Endothelial cell (in vitro differentiated cells): ENCODE data around the gene RALGPS1. TPM values are rescaled to one million over a fixed set of nuclear protein-coding genes. Genes with fewer than 3 reads are reported as not detected.

Experiments
- DNase-seq: peaks from one replicate; pipeline ENCODE4 v3.0.0; 2021; ENCODE audit warnings: low spot score
- H3K27ac Mint-ChIP-seq: one replicate; pipeline ENCODE4 v1.8.0; 2021; ENCODE audit warnings: mixed read lengths, inconsistent platforms; ENCODE audit not compliant: unreplicated experiment
- H3K27me3 Mint-ChIP-seq: one replicate; pipeline ENCODE4 v1.8.0; 2021; ENCODE audit warnings: mild to moderate bottlenecking, moderate library complexity, mixed read lengths, inconsistent platforms; ENCODE audit not compliant: unreplicated experiment
- H3K36me3 Mint-ChIP-seq: one replicate; pipeline ENCODE4 v1.8.0; 2021; ENCODE audit warnings: mild to moderate bottlenecking, low read depth, mixed read lengths, inconsistent platforms; ENCODE audit not compliant: unreplicated experiment
- H3K4me1 Mint-ChIP-seq: one replicate; pipeline ENCODE4 v1.8.0; 2021; ENCODE audit warnings: mild to moderate bottlenecking, mixed read lengths, inconsistent platforms; ENCODE audit not compliant: unreplicated experiment
- H3K4me3 Mint-ChIP-seq: one replicate; pipeline ENCODE4 v1.8.0; 2021; ENCODE audit warnings: mild to moderate bottlenecking, mixed read lengths, inconsistent platforms; ENCODE audit not compliant: unreplicated experiment
- H3K9me3 Mint-ChIP-seq: one replicate; pipeline ENCODE4 v1.8.0; 2021; ENCODE audit warnings: mixed read lengths, inconsistent platforms; ENCODE audit not compliant: unreplicated experiment
- CTCF ChIP-seq: fragments of 200-600 bp; sonication (generic); IDR thresholded peaks from one replicate; pipeline ENCODE4 v1.5.0; 2021; ENCODE audit warnings: antibody characterized with exemption; ENCODE audit not compliant: unreplicated experiment
- total RNA-seq: library from RNA; stranded (reverse); fragmentation: NEBNext Ultra II Directional; extraction: Animal tissue kit (Norgen Biotek cat#: 25700); gene quantifications from one replicate; pipeline ENCODE4 v1.2.1, GENCODE V29; 2021; ENCODE audit not compliant: unreplicated experiment

Gene RALGPS1
- total RNA-seq, 1 donor from 2014 or later = 6.4 TPM

GRCh38 chr9:127249877-127250276 is 335.3 kb downstream of the RALGPS1 start:
- Mint-ChIP-seq H3K4me3 (no peak overlapping the region), H3K27me3 (peaks cover under 1% of the 10 kb centered on the region), H3K27ac (no peak overlapping the region), H3K36me3 (no peaks in the 10 kb centered on the region), H3K4me1 (peaks cover 7% of the 10 kb centered on the region), H3K9me3 (no peaks in the 10 kb centered on the region)
- TF ChIP-seq CTCF = no peak
- no peak for DNase-seq

- Mint-ChIP-seq H3K4me3 (no peak overlapping the region), H3K36me3 (no peaks in the 10 kb centered on the region), H3K27me3 (no peaks in the 10 kb centered on the region), H3K27ac (no peak overlapping the region), H3K9me3 (no peaks in the 10 kb centered on the region), H3K4me1 (peaks cover 7% of the 10 kb centered on the region)
- no peak for DNase-seq
- TF ChIP-seq CTCF = no peak
These were observed 336.4 kb downstream of the RALGPS1 start for GRCh38 chr9:127250896-127251391.

DNA sequence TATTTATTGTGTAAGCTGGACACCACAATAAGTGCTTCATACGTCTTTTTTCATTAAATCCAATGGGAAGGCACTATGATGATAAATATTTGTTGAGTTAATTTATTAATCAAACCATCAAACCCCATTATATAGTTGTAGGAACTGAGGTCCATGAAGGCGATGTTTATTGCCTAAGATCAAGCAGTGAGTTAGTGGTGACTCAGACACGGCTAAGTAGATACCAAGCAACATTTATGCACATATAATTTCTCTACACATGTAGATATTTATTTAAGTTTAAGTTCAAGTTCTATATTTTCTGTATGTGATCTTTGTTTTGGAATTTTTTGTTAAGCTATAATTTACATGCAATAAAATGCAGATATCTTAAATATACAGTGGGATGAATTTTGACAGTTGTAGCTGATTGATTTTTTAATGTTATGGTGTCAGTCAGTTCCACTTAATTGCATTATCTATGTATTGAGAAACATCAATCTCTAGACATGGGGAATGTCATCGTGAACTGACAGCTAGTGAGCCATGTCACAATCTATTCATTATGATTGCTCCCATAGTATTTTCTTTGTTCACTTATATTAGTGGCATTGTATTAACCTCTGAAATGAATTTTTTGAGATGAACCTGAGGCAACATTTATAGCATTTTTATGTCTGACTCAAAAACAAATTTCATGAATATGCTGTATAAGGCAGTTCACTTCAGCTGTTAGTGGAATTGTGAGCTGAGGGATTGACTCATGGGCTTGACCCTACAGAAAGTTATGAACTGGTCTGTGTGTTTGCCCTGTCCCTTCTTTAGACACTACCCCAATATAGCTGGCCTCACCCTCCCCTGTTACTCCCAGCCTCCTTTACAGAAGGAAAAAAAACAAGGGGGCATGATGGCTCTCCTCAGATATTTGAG is 338.1 kb downstream of the RALGPS1 start:
- no peaks in the 10 kb centered on the region for H3K36me3 Mint-ChIP-seq
- H3K4me1 Mint-ChIP-seq = peaks cover 7% of the 10 kb centered on the region
- no peaks in the 10 kb centered on the region for H3K9me3 Mint-ChIP-seq
- H3K27me3 Mint-ChIP-seq = no peaks in the 10 kb centered on the region
- DNase-seq = no peak
- no peak overlapping the region for H3K4me3 Mint-ChIP-seq
- H3K27ac Mint-ChIP-seq = no peak overlapping the region
- TF ChIP-seq CTCF = no peak

- Mint-ChIP-seq H3K9me3 (no peaks in the 10 kb centered on the region), H3K4me3 (no peak overlapping the region), H3K36me3 (no peaks in the 10 kb centered on the region), H3K4me1 (peaks cover 7% of the 10 kb centered on the region), H3K27me3 (no peaks in the 10 kb centered on the region), H3K27ac (no peak overlapping the region)
- TF ChIP-seq CTCF = no peak
- no peak for DNase-seq
These were observed 338.9 kb downstream of the RALGPS1 start for GRCh38 chr9:127253446-127253845.

GRCh38 chr9:127255692-127256091 is 341.1 kb downstream of the RALGPS1 start:
- Mint-ChIP-seq H3K9me3 (no peaks in the 10 kb centered on the region), H3K27ac (no peak overlapping the region), H3K36me3 (no peaks in the 10 kb centered on the region), H3K27me3 (no peaks in the 10 kb centered on the region), H3K4me1 (no peaks in the 10 kb centered on the region), H3K4me3 (no peak overlapping the region)
- no peak for DNase-seq
- no peak for TF ChIP-seq CTCF
